CD8-positive, alpha-beta memory T cell (primary cell): ENCODE results near the gene RGS16. TPM values are rescaled to one million over a fixed set of nuclear protein-coding genes. Genes with fewer than 3 reads are reported as not detected.

Experiments
- CTCF ChIA-PET: fragments of 350-600 bp; sonication (Branson Sonifier 250); formaldehyde crosslinking; loops from one replicate; lab custom pipeline; 2021; ENCODE audit warnings: antibody characterized with exemption; lab: Charles Lee
- POLR2A ChIA-PET: fragments of 350-600 bp; sonication (Branson Sonifier 250); formaldehyde crosslinking; loops from one replicate; lab custom pipeline; 2021; ENCODE audit warnings: antibody characterized with exemption; lab: Charles Lee
- DNase-seq, 5 donors: peaks; one replicate each; pipeline versions ENCODE4 v3.0.0 to v3.0.0-alpha.2; 2020 to 2022; ENCODE audit warnings: mixed read lengths in 1 of 5
- H3K27ac ChIP-seq: one replicate; pipeline ENCODE4 v1.7.0; 2013; ENCODE audit warnings: low read depth, mild to moderate bottlenecking, low read length, moderate library complexity
- H3K27me3 ChIP-seq: 2 replicates; pipeline ENCODE4 v1.7.0; 2013; ENCODE audit warnings: low read length, mild to moderate bottlenecking; ENCODE audit not compliant: insufficient read depth, poor library complexity, severe bottlenecking
- H3K36me3 ChIP-seq: 2 replicates; pipeline ENCODE4 v1.7.0; 2013; ENCODE audit warnings: mild to moderate bottlenecking, low read length, moderate library complexity; ENCODE audit not compliant: insufficient read depth
- H3K4me1 ChIP-seq: 2 replicates; pipeline ENCODE4 v1.7.0; 2013; ENCODE audit warnings: mild to moderate bottlenecking, low read length, moderate library complexity; ENCODE audit not compliant: insufficient read depth
- H3K4me3 ChIP-seq: 2 replicates; pipeline ENCODE4 v1.7.0; 2013; ENCODE audit warnings: mild to moderate bottlenecking, low read length
- H3K9me3 ChIP-seq: 2 replicates; pipeline ENCODE4 v1.7.0; 2013; ENCODE audit warnings: mild to moderate bottlenecking, low read length
- H3K27ac Mint-ChIP-seq, 8 donors: one replicate each; pipeline ENCODE4 v1.8.0; 2020 to 2021; ENCODE audit warnings: mixed read lengths in 8 of 8, mild to moderate bottlenecking in 6 of 8, inconsistent platforms in 3 of 8, moderate library complexity in 3 of 8
- H3K27me3 Mint-ChIP-seq, 2 donors: one replicate each; pipeline ENCODE4 v1.8.0; 2020 to 2021; ENCODE audit warnings: mixed read lengths in 2 of 2, mild to moderate bottlenecking in 1 of 2, moderate library complexity in 1 of 2
- H3K36me3 Mint-ChIP-seq, 3 donors: one replicate each; pipeline ENCODE4 v1.8.0; 2020 to 2021; ENCODE audit warnings: mixed read lengths in 3 of 3, inconsistent platforms in 1 of 3, mild to moderate bottlenecking in 1 of 3
- H3K4me1 Mint-ChIP-seq, 3 donors: one replicate each; pipeline ENCODE4 v1.8.0; 2020 to 2021; ENCODE audit warnings: mixed read lengths in 3 of 3, inconsistent platforms in 1 of 3, mild to moderate bottlenecking in 1 of 3
- H3K4me3 Mint-ChIP-seq, 7 donors: one replicate each; pipeline ENCODE4 v1.8.0; 2020 to 2021; ENCODE audit warnings: mixed read lengths in 7 of 7, mild to moderate bottlenecking in 6 of 7, moderate library complexity in 4 of 7, inconsistent platforms in 2 of 7
- H3K9me3 Mint-ChIP-seq, 5 donors: one replicate each; pipeline ENCODE4 v1.8.0; 2020 to 2022; ENCODE audit warnings: mixed read lengths in 5 of 5, mild to moderate bottlenecking in 3 of 5, moderate library complexity in 2 of 5, inconsistent platforms in 1 of 5
- polyA plus RNA-seq: library from polyadenylated mRNA; unstranded; fragments of 300-500 nt; fragmentation: Illumina TruSeq; gene quantifications from one replicate; pipeline ENCODE4 v1.2.3, GENCODE V29; 2021
- total RNA-seq, 2 experiments: library from RNA; stranded (reverse); gene quantifications; one replicate each; pipeline ENCODE4 v1.2.3, GENCODE V29; 2021

RGS16 gene
- total and polyA plus RNA-seq, 3 experiments from 2014 or later = 0.21 to 59.9 (median 58.9) TPM

- H3K4me3 ChIP-seq = no peak overlapping the region
- no peaks in the 10 kb centered on the region for H3K9me3 ChIP-seq
- Mint-ChIP-seq H3K9me3 (no peaks in the 10 kb centered on the region), H3K4me1 (peaks cover 5 to 17% (median 12%) of the 10 kb centered on the region in 3 donors), H3K36me3 (peaks cover 0 to 1% (median 0%) of the 10 kb centered on the region in 3 donors), H3K27me3 (peaks cover 0 to 7% of the 10 kb centered on the region in 2 donors), H3K4me3 (no peak overlapping the region), H3K27ac (no peak overlapping the region)
- ChIA-PET CTCF (interaction anchor here (1.1 to 10.3 kb wide), 4 partner anchors 10 to 188 kb away, joined by 3 to 306 read pairs (median 34); partner anchors contain the start of genes NPL and RNASEL), POLR2A (no interaction called here)
- no peak overlapping the region for H3K27ac ChIP-seq
- DNase-seq = peak in 1 of 5 donors; percentile 6
- H3K27me3 ChIP-seq = no peaks in the 10 kb centered on the region
- H3K4me1 ChIP-seq = peaks cover 18% of the 10 kb centered on the region
- no peaks in the 10 kb centered on the region for H3K36me3 ChIP-seq
Measured at GRCh38 chr1:182599339-182599738, 4.8 kb downstream of the RGS16 start.

GRCh38 chr1:182598296-182598695 is 5.9 kb downstream of the RGS16 start:
- Mint-ChIP-seq H3K36me3 (peaks cover 0 to 1% (median 0%) of the 10 kb centered on the region in 3 donors), H3K27ac (no peak overlapping the region), H3K4me1 (peaks cover 3 to 7% (median 5%) of the 10 kb centered on the region in 3 donors), H3K9me3 (no peaks in the 10 kb centered on the region), H3K4me3 (no peak overlapping the region), H3K27me3 (peaks cover 0 to 7% of the 10 kb centered on the region in 2 donors)
- CTCF ChIA-PET = interaction anchor here (2.1 to 10.3 kb wide), 3 partner anchors 9 to 189 kb away, joined by 7 to 306 read pairs (median 44); partner anchors contain the start of genes NPL and RNASEL
- H3K4me1 ChIP-seq = peaks cover 10% of the 10 kb centered on the region
- H3K36me3 ChIP-seq = no peaks in the 10 kb centered on the region
- no peaks in the 10 kb centered on the region for H3K27me3 ChIP-seq
- POLR2A ChIA-PET = no interaction called here
- no peak for DNase-seq
- H3K4me3 ChIP-seq = no peak overlapping the region
- H3K9me3 ChIP-seq = no peaks in the 10 kb centered on the region
- no peak overlapping the region for H3K27ac ChIP-seq

GRCh38 chr1:182596934-182597333 is 7.3 kb downstream of the RGS16 start:
- ChIA-PET CTCF (interaction anchor here (0.7 to 10.3 kb wide), 5 partner anchors 8 to 265 kb away, joined by 3 to 306 read pairs (median 7); partner anchors contain the start of genes NPL and RNASEL), POLR2A (interaction anchor here (0.7 kb wide), 1 partner anchor 243 kb away, joined by 7 read pairs; no protein-coding TSS in a partner anchor)
- no peaks in the 10 kb centered on the region for H3K9me3 ChIP-seq
- no peaks in the 10 kb centered on the region for H3K27me3 ChIP-seq
- H3K36me3 ChIP-seq = no peaks in the 10 kb centered on the region
- Mint-ChIP-seq H3K4me3 (no peak overlapping the region), H3K27me3 (peaks cover 1 to 7% of the 10 kb centered on the region in 2 donors), H3K4me1 (peaks cover 0 to 5% (median 3%) of the 10 kb centered on the region in 3 donors), H3K27ac (peak overlapping the region in 1 of 8 donors; percentile 51), H3K36me3 (peaks cover 0 to 1% (median 0%) of the 10 kb centered on the region in 3 donors), H3K9me3 (no peaks in the 10 kb centered on the region)
- H3K4me1 ChIP-seq = peaks cover 6% of the 10 kb centered on the region
- no peak for DNase-seq
- no peak overlapping the region for H3K4me3 ChIP-seq
- no peak overlapping the region for H3K27ac ChIP-seq

- Mint-ChIP-seq H3K36me3 (peaks cover 0 to 1% (median 0%) of the 10 kb centered on the region in 3 donors), H3K27ac (peak overlapping the region in 1 of 8 donors; percentile 33), H3K9me3 (no peaks in the 10 kb centered on the region), H3K4me1 (peaks cover 0 to 5% (median 3%) of the 10 kb centered on the region in 3 donors), H3K4me3 (no peak overlapping the region), H3K27me3 (peaks cover 3 to 7% of the 10 kb centered on the region in 2 donors)
- H3K27ac ChIP-seq = no peak overlapping the region
- DNase-seq = peak; percentile 41 to 67 (median 52)
- H3K4me1 ChIP-seq = no peaks in the 10 kb centered on the region
- H3K27me3 ChIP-seq = no peaks in the 10 kb centered on the region
- no peaks in the 10 kb centered on the region for H3K36me3 ChIP-seq
- ChIA-PET CTCF (interaction anchor here (0.8 to 10.3 kb wide), 12 partner anchors 9 to 249 kb away, joined by 3 to 306 read pairs (median 3); partner anchors contain the start of gene NPL), POLR2A (no interaction called here)
- H3K4me3 ChIP-seq = no peak overlapping the region
- H3K9me3 ChIP-seq = no peaks in the 10 kb centered on the region
Measured at GRCh38 chr1:182595641-182596240, 8.4 kb downstream of the RGS16 start.

GRCh38 chr1:182589931-182590330 is 14.3 kb downstream of the RGS16 start:
- no peaks in the 10 kb centered on the region for H3K9me3 ChIP-seq
- POLR2A ChIA-PET = interaction anchor here (1.3 kb wide), 1 partner anchor 199 kb away, joined by 3 read pairs; no protein-coding TSS in a partner anchor
- CTCF ChIA-PET = interaction anchor here (4.5 kb wide), 1 partner anchor 10 kb away, joined by 44 read pairs; no protein-coding TSS in a partner anchor

GRCh38 chr1:182589520-182589919 is 14.7 kb downstream of the RGS16 start:
- peaks cover 38 to 52% (median 48%) of the 10 kb centered on the region in 3 donors for H3K4me1 Mint-ChIP-seq
- Histone ChIP-seq H3K9me3 (no peaks in the 10 kb centered on the region), H3K4me1 (peaks cover 31% of the 10 kb centered on the region), H3K27me3 (no peaks in the 10 kb centered on the region), H3K27ac (no peak overlapping the region), H3K36me3 (no peaks in the 10 kb centered on the region), H3K4me3 (peak overlapping the region; percentile 90)
- H3K27ac Mint-ChIP-seq = peak overlapping the region; percentile 98 to 100 (median 100)
- no peaks in the 10 kb centered on the region for H3K9me3 Mint-ChIP-seq
- H3K36me3 Mint-ChIP-seq = peaks cover 7 to 35% (median 11%) of the 10 kb centered on the region in 3 donors
- ChIA-PET POLR2A (interaction anchor here (1.3 to 1.9 kb wide), 4 partner anchors 12 to 250 kb away, joined by 3 to 7 read pairs (median 6); no protein-coding TSS in a partner anchor), CTCF (interaction anchor here (1.3 to 4.5 kb wide), 4 partner anchors 10 to 198 kb away, joined by 6 to 44 read pairs (median 8); no protein-coding TSS in a partner anchor)
- H3K4me3 Mint-ChIP-seq = peak overlapping the region; percentile 92 to 99 (median 97)
- peaks cover 2 to 3% of the 10 kb centered on the region in 2 donors for H3K27me3 Mint-ChIP-seq
- no peak for DNase-seq

More at GRCh38 chr1:182589931-182590330, 14.3 kb downstream of the RGS16 start:
- Mint-ChIP-seq H3K9me3 (no peaks in the 10 kb centered on the region), H3K27ac (peak overlapping the region; percentile 39 to 100 (median 100)), H3K4me1 (peaks cover 34 to 48% (median 44%) of the 10 kb centered on the region in 3 donors), H3K36me3 (peaks cover 7 to 31% (median 11%) of the 10 kb centered on the region in 3 donors), H3K4me3 (peak overlapping the region; percentile 92 to 99 (median 97)), H3K27me3 (peaks cover 2 to 3% of the 10 kb centered on the region in 2 donors)
- Histone ChIP-seq H3K27me3 (no peaks in the 10 kb centered on the region), H3K27ac (no peak overlapping the region), H3K4me3 (no peak overlapping the region), H3K36me3 (no peaks in the 10 kb centered on the region), H3K4me1 (peaks cover 27% of the 10 kb centered on the region)
- DNase-seq = no peak

GRCh38 chr1:182588500-182589396 is 15.4 kb downstream of the RGS16 start, which contains the start of gene RNASEL:
Gene RNASEL (minus strand): TSS chr1:182589256. CDS start chr1:182586806, 2,450 bp downstream.
- peak; percentile 41 to 74 (median 64) for DNase-seq
- CTCF ChIA-PET = interaction anchor here (1.3 to 4.5 kb wide), 4 partner anchors 11 to 199 kb away, joined by 6 to 44 read pairs (median 8); no protein-coding TSS in a partner anchor
- H3K36me3 Mint-ChIP-seq = peaks cover 11 to 42% (median 12%) of the 10 kb centered on the region in 3 donors
- Histone ChIP-seq H3K4me3 (peak within 1 kb of the TSS; percentile 90), H3K4me1 (peaks cover 38% of the 10 kb centered on the region), H3K9me3 (no peaks in the 10 kb centered on the region), H3K36me3 (no peaks in the 10 kb centered on the region), H3K27me3 (no peaks in the 10 kb centered on the region), H3K27ac (peak within 1 kb of the TSS; percentile 99)
- H3K4me1 Mint-ChIP-seq = peaks cover 45 to 59% (median 56%) of the 10 kb centered on the region in 3 donors
- peak within 1 kb of the TSS; percentile 92 to 99 (median 97) for H3K4me3 Mint-ChIP-seq
- H3K9me3 Mint-ChIP-seq = no peaks in the 10 kb centered on the region
- H3K27ac Mint-ChIP-seq = peak within 1 kb of the TSS; percentile 98 to 100 (median 100)
- POLR2A ChIA-PET = interaction anchor here (0.8 to 1.9 kb wide), 6 partner anchors 12 to 258 kb away, joined by 3 to 7 read pairs (median 4); partner anchors contain the start of gene NPL
- peaks cover 0 to 3% of the 10 kb centered on the region in 2 donors for H3K27me3 Mint-ChIP-seq
